C4-2B (cell line): ENCODE measurements around the gene AOC2.

Source experiments
- H3K27ac ChIP-seq: fragments of 450-650 bp; 2 replicates; pipeline ENCODE4 v1.5.1; 2017
- ZFX ChIP-seq: fragments of 450-650 bp; IDR thresholded peaks from 2 replicates; pipeline ENCODE4 v1.6.1; 2017
- TF ChIP-seq, protein P1 (sequence below): fragments of 450-650 bp; conservative IDR thresholded peaks from 2 replicates; pipeline ENCODE4 v1.5.1; 2017; ENCODE audit warnings: mild to moderate bottlenecking

AOC2 gene, protein sequence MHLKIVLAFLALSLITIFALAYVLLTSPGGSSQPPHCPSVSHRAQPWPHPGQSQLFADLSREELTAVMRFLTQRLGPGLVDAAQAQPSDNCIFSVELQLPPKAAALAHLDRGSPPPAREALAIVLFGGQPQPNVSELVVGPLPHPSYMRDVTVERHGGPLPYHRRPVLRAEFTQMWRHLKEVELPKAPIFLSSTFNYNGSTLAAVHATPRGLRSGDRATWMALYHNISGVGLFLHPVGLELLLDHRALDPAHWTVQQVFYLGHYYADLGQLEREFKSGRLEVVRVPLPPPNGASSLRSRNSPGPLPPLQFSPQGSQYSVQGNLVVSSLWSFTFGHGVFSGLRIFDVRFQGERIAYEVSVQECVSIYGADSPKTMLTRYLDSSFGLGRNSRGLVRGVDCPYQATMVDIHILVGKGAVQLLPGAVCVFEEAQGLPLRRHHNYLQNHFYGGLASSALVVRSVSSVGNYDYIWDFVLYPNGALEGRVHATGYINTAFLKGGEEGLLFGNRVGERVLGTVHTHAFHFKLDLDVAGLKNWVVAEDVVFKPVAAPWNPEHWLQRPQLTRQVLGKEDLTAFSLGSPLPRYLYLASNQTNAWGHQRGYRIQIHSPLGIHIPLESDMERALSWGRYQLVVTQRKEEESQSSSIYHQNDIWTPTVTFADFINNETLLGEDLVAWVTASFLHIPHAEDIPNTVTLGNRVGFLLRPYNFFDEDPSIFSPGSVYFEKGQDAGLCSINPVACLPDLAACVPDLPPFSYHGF

GRCh38 chr17:42844271-42844670 is at the start of gene AOC2:
Gene AOC2, plus strand, starts transcription at chr17:42844580. Its CDS starts 47 bp downstream, at chr17:42844627.
- TF ChIP-seq ZFX: no peak
- TF ChIP-seq, protein P1, sequence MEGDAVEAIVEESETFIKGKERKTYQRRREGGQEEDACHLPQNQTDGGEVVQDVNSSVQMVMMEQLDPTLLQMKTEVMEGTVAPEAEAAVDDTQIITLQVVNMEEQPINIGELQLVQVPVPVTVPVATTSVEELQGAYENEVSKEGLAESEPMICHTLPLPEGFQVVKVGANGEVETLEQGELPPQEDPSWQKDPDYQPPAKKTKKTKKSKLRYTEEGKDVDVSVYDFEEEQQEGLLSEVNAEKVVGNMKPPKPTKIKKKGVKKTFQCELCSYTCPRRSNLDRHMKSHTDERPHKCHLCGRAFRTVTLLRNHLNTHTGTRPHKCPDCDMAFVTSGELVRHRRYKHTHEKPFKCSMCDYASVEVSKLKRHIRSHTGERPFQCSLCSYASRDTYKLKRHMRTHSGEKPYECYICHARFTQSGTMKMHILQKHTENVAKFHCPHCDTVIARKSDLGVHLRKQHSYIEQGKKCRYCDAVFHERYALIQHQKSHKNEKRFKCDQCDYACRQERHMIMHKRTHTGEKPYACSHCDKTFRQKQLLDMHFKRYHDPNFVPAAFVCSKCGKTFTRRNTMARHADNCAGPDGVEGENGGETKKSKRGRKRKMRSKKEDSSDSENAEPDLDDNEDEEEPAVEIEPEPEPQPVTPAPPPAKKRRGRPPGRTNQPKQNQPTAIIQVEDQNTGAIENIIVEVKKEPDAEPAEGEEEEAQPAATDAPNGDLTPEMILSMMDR: no peak
- H3K27ac ChIP-seq: no peak within 1 kb of the TSS

DNA sequence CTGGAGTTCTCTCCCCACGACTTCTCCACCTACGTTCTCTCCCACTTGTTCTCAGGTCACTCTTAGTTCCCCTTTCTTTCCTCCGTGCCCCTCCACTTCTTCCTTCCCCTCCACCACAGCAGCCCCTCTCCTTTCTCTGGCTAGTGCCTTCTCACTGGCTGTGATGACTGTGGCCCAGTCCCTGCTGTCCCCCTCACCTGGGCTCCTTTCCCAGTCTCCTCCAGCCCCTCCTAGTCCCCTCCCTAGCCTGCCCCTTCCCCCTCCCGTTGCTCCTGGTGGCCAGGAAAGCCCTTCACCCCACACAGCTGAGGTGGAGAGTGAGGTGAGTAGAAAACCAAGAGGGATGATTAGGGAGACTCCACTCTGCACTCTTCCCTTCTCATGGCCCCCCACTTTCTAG is 49.3 kb upstream of the AOC2 start:
- no peak overlapping the region for H3K27ac ChIP-seq
- TF ChIP-seq, protein P1: no peak
- TF ChIP-seq ZFX: no peak

GRCh38 chr17:42795465-42795864 is 48.9 kb upstream of the AOC2 start:
- no peak overlapping the region for H3K27ac ChIP-seq
- TF ChIP-seq, protein P1: no peak
- no peak for TF ChIP-seq ZFX

DNA sequence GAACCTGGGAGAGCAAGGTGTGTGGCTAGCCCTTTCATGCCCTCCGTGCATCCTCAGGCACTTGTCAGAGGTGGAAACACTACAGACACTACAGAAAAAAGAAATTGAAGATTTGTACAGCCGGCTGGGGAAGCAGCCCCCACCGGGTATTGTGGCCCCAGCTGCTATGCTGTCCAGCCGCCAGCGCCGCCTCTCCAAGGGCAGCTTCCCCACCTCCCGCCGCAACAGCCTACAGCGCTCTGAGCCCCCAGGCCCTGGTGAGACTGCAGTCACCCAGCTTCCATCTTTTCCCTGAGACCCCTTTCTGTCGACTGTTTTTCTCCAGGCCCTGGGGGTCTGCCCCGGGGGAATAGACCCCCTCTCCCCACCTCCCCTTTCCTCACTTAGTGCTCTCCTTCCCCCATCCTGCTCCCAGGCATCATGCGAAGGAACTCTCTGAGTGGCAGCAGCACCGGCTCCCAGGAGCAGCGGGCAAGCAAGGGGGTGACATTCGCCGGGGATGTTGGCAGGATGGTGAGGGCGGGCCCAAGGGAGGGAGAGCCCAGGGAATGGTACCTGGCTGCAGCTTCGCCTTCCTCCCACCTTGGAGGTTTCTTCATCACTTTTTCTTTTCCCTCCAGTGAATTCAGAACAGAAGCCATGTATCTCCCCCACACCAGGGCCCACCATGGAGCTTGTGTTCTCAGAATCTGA is 48.2 kb upstream of the AOC2 start:
- TF ChIP-seq, protein P1: no peak
- no peak for TF ChIP-seq ZFX
- no peak overlapping the region for H3K27ac ChIP-seq

GRCh38 chr17:42797067-42798007 is 47.0 kb upstream of the AOC2 start:
- H3K27ac ChIP-seq: peak overlapping the region; percentile 61
- no peak for TF ChIP-seq ZFX
- TF ChIP-seq, protein P1: no peak

GRCh38 chr17:42798011-42798382 is 46.4 kb upstream of the AOC2 start:
- no peak for TF ChIP-seq ZFX
- TF ChIP-seq, protein P1: no peak
- H3K27ac ChIP-seq: peak overlapping the region; percentile 61
